Amniotic epithelial cell (primary cell): ENCODE measurements around the gene ATXN2.
A peak's percentile ranks its signal among the peaks of the same experiment; 100 is the strongest.

Experiments
- DNase-seq: peaks from one replicate; pipeline ENCODE4 v3.0.0-alpha.2; 2010; ENCODE audit warnings: low read depth

The ATXN2 gene

GRCh38 chr12:111436266-111436665 lies 162.8 kb downstream of the ATXN2 start:
- no peak for DNase-seq

- no peak for DNase-seq
Measured at GRCh38 chr12:111435661-111436201, 163.4 kb downstream of the ATXN2 start.

GRCh38 chr12:111434680-111435338 lies 164.3 kb downstream of the ATXN2 start:
- DNase-seq = peak; percentile 49

- DNase-seq = no peak
Measured at GRCh38 chr12:111434049-111434448, 165.1 kb downstream of the ATXN2 start.

- DNase-seq = peak; percentile 56
Measured at GRCh38 chr12:111431772-111432171, 167.3 kb downstream of the ATXN2 start.

- DNase-seq = no peak
Measured at GRCh38 chr12:111430433-111431353, 168.4 kb downstream of the ATXN2 start.

- no peak for DNase-seq
Measured at GRCh38 chr12:111429828-111430432, 169.2 kb downstream of the ATXN2 start.

- no peak for DNase-seq
Measured at GRCh38 chr12:111428728-111429175, 170.4 kb downstream of the ATXN2 start.

GRCh38 chr12:111428081-111428727 lies 170.9 kb downstream of the ATXN2 start:
- no peak for DNase-seq

- no peak for DNase-seq
Measured at GRCh38 chr12:111427417-111428074, 171.6 kb downstream of the ATXN2 start.

GRCh38 chr12:111426344-111427185 lies 172.6 kb downstream of the ATXN2 start:
- DNase-seq = no peak

- DNase-seq = no peak
Measured at GRCh38 chr12:111425655-111426054, 173.5 kb downstream of the ATXN2 start.

GRCh38 chr12:111424793-111425251 lies 174.3 kb downstream of the ATXN2 start:
- no peak for DNase-seq

GRCh38 chr12:111424189-111424792 lies 174.8 kb downstream of the ATXN2 start:
- DNase-seq = no peak

GRCh38 chr12:111420494-111420893 lies 178.6 kb downstream of the ATXN2 start:
- no peak for DNase-seq

GRCh38 chr12:111419784-111420183 lies 179.3 kb downstream of the ATXN2 start:
- DNase-seq = no peak

GRCh38 chr12:111418594-111418880 lies 180.6 kb downstream of the ATXN2 start:
- no peak for DNase-seq

GRCh38 chr12:111417784-111418593 lies 181.1 kb downstream of the ATXN2 start:
- DNase-seq = no peak

GRCh38 chr12:111417290-111417689 lies 181.8 kb downstream of the ATXN2 start:
- no peak for DNase-seq
